ENCODE measurements around the gene CASQ2.
A peak's percentile ranks its signal among the peaks of the same experiment; 100 is the strongest.
"Not testable (repeated sequence)": the region's sequence is repeated elsewhere in the genome, so short reads cannot be mapped to it uniquely, and the experiment has no call there.

CASQ2 gene

DNA sequence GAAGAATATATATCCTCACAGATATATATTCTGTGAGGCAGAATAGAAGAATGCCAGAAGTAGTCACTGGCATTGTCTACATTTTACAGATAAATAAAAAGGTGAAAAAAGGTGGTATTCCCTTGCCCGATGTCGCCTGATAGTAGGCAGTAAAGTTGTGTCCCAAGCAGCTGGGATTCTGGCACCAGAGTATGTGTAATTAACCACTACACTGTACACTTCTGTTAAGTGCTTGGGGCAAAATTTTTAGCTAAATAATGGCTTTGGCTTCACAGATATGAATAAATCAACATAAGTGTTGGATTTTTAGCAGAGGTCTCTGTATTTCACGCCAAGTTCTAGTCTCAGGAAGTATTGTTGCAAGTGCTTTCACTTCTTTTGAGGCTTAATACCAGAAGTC, 13.3 kb upstream of the CASQ2 start:
- no peak for DNase-seq (ENCODE audit: extremely low read depth, low read depth)
- TF ChIP-seq CTCF (IDR thresholded peaks at IDR 0.05; ENCODE audit: low read depth, low read length) = no peak

GRCh38 chr1:115781343-115781742, 12.8 kb upstream of the CASQ2 start:
- TF ChIP-seq CTCF (IDR thresholded peaks at IDR 0.05; ENCODE audit: low read depth, low read length) = no peak
- DNase-seq (ENCODE audit: extremely low read depth, low read depth) = peak; percentile 15

DNA sequence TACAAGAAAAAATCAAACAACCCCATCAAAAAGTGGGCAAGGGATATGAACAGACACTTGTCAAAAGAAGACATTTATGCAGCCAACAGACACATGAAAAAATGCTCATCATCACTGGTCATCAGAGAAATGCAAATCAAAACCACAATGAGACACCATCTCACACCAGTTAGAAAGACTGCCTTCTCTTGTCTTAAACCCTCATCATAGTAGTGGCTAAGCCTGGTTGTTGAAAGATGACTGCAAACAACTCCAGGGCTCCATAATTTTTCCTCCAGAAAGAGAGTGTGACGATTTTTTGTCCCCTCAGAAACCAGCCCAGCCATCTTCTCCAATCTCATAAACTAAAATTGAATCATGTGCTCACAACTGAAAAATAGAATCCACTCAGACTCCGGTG, 12.1 kb upstream of the CASQ2 start:
- DNase-seq (ENCODE audit: extremely low read depth, low read depth) = not testable (repeated sequence)

GRCh38 chr1:115779075-115779474, 10.6 kb upstream of the CASQ2 start:
- DNase-seq (ENCODE audit: extremely low read depth, low read depth) = not testable (repeated sequence)

DNA sequence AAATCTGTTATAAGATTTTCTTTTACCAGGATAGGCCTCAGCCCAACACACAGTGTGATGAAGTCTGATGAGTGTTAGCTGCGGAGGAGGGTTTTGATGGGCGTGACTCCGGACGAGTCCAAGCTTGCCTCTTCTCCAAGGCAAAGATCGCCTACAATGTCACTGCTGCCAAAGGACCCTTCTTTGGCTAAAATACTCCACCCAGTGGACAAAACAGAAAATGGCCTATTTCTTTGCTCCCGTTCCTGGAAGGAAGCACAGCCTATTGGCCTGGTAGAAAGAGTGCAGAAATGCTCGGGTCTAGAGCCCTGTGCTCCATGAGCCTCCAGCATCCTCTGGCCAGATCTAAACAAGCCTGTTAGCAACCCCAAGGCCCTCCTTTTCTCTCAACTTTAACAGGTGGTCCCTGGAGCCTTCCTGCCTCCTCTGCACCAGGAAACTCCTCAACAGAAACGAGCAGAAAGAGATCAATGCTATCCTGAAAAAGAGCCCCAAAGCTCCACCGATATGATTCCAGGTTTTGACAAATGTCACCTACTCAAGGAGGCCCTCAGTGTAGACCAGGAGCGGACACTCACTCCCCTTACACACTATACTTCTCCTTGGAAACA, 3.4 kb upstream of the CASQ2 start:
- peak; percentile 69 for DNase-seq (ENCODE audit: extremely low read depth, low read depth)
- peak; percentile 75 for TF ChIP-seq CTCF (IDR thresholded peaks at IDR 0.05; ENCODE audit: low read depth, low read length)

GRCh38 chr1:115771094-115771846, 2.8 kb upstream of the CASQ2 start:
- TF ChIP-seq CTCF (IDR thresholded peaks at IDR 0.05; ENCODE audit: low read depth, low read length) = no peak
- no peak for DNase-seq (ENCODE audit: extremely low read depth, low read depth)

DNA sequence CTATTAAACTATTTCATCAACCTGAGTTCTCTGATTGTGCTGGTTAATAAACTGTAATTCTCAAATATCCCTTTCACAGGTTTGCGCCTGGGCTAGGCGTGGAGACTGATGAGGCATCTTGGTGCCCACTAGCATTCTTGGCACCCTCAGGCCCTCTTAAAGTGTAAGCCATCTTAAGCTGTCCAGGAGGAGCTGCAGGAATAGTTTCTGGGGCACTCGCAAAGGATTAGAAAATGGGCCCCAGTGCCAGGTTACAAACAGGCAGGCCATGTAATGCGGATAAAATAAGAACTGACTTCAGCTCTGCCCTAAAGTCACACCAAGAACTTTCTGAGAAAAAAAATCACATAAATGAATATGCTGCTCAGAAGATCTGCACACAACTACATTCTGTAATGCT, 1.1 kb downstream of the CASQ2 start:
- no peak for DNase-seq (ENCODE audit: extremely low read depth, low read depth)
- no peak for TF ChIP-seq CTCF (IDR thresholded peaks at IDR 0.05; ENCODE audit: low read depth, low read length)

DNA sequence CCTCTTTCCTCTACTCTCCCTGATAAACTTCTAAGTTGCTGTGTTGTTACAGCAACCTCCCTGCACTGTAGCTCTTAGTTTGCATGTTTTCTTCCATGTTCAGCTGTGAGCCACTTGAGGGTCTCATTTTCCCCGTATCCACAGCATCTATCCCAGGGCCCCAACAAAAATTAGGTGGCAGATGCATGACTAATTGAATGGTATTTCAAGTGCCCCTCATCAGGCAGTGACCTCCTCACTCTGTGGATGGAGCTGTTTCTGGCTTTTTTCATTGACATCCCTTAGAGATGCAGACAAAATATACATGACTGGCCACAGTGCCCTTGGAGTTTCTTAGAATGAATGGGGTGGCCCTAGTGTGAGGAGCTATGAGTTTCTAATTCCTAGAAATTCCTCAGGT, 3.4 kb downstream of the CASQ2 start:
- DNase-seq (ENCODE audit: extremely low read depth, low read depth) = no peak
- TF ChIP-seq CTCF (IDR thresholded peaks at IDR 0.05; ENCODE audit: low read depth, low read length) = no peak
